ENCODE data around the gene UNKL. TPM values are rescaled to one million over a fixed set of nuclear protein-coding genes. Genes with fewer than 3 reads are reported as not detected.
"Not testable (repeated sequence)": the region's sequence is repeated elsewhere in the genome, so short reads cannot be mapped to it uniquely, and the experiment has no call there.

Gene UNKL
- total RNA-seq, 1 donor from 2014 or later = 45.5 TPM

DNA sequence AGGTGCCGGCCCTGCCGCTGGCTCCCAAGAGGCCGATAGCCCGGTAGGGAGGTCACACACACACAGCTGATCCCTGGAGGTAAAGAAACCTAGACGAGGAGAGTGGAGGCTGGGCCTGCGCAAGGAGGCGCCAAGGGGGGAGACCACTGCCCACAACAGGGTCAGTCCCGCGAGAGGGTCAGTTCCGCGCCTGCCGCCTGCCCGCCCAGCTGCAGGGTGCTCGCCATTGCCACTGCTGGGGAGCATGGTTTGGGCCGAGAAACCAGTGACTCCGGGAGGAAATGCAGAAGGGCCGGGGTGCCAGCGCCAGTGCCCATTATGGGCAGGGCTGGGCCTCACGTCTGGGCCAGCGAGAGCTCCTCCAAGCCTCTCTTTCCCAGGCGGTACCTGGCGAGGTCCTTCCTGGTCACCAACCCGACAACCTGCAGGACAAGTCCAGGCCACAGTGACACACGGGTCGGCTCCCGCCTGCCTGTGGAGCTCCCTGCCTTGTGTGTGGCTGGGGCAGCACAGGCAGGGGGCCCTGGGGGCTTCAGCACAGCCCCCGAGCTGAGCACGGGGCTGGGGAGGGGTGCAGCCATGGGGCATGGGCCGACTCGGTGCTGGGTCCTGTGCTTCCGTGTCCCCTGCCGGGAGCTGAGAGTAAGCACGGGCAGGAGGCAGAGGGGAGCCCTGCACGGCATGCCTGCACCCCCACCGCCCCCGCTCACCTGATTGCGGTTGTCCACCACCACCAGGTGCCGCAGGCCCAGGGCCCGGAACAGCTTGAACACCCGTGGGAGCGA, 32.0 kb upstream of the UNKL start:
- ATAC-seq (no peak), DNase-seq (ENCODE audit: low spot score) (no peak)
- intact Hi-C loops (cut with DNase I) = no loop called here

DNA sequence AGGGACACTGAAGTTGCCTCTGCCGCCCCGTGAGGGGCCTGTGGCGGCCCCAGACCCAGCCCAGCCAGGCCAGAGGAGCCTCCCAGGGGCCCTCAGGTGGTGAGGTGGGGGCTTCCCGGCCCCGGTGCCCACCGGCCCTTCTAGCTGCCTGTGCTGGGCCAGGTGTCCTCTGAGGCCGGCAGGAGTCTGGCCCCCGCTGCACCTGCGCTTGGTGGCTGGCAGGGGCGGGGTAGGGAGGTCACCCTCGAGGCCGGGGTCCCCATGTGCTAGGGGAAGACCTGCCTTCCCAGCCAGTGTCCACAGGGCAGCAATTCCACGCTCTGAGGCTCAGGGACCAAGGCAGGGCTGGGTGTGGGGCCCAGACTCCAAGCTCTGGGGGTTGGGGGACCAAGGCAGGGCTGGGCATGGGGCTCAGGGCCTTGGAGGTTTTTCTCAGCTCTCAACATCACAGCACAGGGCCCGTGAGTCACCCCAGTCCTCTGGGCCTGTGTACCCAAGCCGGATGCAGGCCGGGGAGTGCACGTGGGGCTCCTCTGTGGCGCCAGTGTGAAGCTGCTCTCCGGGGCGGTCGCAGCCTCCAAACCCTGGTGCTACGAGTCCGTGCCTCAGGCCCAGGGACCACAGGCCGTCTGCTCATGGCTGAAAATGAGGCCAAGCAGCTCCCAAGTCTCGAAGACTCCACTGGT, 31.2 kb upstream of the UNKL start:
- intact Hi-C loops (cut with DNase I) = no loop called here
- ATAC-seq = no peak
- no peak for DNase-seq (ENCODE audit: low spot score)

DNA sequence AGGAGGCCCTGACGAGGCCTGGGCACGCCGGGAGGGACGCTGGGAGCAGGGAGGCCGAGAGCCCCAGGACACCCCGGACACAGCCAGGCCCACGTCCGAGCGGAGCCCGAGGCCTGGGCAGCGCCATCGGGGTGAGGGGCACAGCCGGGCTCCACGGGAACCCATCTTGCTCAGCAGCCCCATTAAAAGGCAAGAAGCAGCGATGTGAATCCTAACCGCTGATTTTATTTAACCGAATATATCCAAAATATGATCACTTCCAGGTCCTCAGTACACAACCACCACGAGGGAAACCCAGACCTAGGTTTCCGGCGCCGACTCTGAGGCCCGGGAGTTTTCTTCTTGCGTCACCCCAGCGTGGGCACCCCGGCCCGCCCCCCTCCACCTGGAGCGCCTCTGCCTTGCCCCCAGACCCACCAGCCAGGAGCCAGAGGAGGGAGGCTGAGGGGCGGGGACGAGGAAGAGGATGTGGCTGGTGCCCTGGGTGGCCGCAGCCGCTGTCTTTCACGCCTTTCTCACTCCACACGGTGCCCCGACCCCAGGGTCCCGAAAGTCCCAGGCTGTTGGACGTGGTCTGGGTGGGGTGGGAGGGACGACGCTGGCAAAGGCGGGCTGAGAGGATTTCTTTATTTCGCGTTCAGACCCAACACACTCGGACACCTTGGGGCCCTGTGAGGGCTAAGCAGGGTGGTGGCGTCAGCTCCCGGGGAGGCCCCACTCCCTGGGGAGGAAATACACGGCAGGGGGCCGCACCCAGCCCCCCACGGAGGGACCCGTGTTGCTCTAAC, 30.4 kb upstream of the UNKL start:
- ATAC-seq (no peak), DNase-seq (ENCODE audit: low spot score) (no peak)
- intact Hi-C loops (cut with DNase I) = no loop called here

DNA sequence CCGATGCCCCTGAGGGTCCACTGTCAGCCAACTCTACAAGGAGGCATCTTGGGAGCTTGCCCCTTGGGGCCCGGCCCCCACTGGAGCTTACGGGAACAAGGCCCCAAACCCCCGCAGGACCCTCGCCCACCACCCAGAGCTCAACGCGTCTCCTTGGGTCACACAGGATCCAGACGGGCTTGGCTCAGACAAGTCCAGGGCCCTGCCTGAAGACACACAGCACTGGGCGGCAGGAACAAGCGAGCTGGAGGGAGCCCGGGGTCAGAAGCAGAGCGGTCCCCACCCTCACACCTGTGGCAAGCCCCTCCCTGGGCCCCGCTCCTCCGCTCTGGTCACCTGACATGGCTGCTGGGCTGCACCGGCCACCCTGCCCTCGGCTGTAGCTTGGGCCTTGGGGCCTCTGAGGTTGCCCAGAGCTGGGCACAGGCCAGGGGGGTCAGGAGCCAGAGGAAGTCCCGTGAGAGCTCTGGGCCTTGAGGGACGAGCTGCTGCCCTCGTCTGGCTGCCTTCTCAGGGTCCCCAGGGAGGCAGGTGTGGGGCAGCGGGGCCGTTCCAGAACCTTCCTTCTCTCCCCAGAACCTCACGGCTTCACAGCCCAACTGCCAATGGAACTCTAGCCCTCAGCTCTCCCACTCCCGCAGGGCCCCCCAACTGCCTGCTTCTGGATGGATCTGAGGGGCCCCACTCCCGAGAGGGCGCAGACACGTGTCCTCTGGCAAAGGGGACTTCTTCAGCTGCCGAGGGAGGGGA, 29.7 kb upstream of the UNKL start, which contains the start of gene CCDC154:
Gene CCDC154, minus strand, starts transcription at position 577 of the 750 bp plus-strand sequence. Its CDS starts 234 bp downstream, at position 343.
- ATAC-seq (no peak), DNase-seq (ENCODE audit: low spot score) (no peak)
- intact Hi-C loops (cut with DNase I) = no loop called here

DNA sequence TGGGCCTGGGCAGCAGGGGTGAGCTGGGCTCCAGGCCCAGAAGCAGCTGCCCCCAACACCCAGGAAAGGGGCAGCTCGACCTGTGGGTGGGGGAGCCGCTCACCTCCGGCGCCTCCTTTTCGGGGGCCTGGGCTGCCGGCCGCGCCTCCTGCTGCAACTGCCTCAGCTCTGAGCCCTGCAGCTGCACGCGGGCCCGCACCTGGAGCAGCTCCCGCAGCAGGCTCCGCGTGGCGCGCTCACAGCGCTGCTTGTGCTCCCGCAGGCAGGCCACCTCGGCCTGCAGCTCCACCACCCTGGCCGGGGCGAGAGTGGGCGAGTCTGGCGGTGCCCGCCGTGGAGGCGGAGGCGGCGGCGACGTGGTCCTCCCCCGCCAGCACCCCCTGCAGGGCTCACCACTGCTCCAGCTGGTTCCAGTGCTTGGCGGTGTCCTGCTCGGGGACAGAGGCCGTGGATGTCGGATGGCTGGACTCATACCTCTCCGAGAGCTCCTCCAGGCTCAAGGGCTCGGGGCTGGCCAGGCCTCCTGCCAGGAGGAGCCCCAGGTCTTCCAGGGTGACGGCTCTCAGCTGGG, 29.0 kb upstream of the UNKL start:
- intact Hi-C loops (cut with DNase I) = no loop called here
- DNase-seq (ENCODE audit: low spot score) (no peak), ATAC-seq (no peak)

- intact Hi-C loops (cut with DNase I) = no loop called here
- ATAC-seq = no peak
Measured at GRCh38 chr16:1442697-1443096, 28.2 kb upstream of the UNKL start.

GRCh38 chr16:1441391-1441829, 26.9 kb upstream of the UNKL start:
- DNase-seq (ENCODE audit: low spot score) (no peak), ATAC-seq (no peak)
- intact Hi-C loops (cut with DNase I) = no loop called here

More at GRCh38 chr16:1442697-1443096, 28.2 kb upstream of the UNKL start:
- no peak for DNase-seq (ENCODE audit: low spot score)

DNA sequence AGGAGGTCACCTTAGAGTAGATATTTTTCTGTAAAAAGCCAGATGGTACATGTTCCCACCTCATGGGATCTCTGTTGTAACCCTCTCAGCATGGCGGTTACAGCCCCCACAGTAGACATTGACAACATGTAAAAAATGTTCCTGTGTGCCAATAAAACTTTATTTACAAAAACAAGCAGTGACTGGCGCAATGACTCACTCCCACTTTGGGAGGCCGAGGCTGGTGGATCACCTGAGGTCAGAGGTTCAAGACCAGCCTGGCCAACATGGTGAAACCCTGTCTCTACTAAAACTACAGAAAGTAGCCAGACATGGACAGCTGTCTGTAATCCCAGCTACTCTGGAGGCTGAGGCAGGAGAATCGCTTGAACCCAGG, 25.2 kb upstream of the UNKL start:
- ATAC-seq; DNase-seq (ENCODE audit: low spot score); intact Hi-C loops (cut with DNase I): not testable (repeated sequence)

GRCh38 chr16:1439058-1439698, 24.7 kb upstream of the UNKL start:
- no peak for ATAC-seq
- DNase-seq (ENCODE audit: low spot score) = no peak
- intact Hi-C loops (cut with DNase I) = no loop called here

DNA sequence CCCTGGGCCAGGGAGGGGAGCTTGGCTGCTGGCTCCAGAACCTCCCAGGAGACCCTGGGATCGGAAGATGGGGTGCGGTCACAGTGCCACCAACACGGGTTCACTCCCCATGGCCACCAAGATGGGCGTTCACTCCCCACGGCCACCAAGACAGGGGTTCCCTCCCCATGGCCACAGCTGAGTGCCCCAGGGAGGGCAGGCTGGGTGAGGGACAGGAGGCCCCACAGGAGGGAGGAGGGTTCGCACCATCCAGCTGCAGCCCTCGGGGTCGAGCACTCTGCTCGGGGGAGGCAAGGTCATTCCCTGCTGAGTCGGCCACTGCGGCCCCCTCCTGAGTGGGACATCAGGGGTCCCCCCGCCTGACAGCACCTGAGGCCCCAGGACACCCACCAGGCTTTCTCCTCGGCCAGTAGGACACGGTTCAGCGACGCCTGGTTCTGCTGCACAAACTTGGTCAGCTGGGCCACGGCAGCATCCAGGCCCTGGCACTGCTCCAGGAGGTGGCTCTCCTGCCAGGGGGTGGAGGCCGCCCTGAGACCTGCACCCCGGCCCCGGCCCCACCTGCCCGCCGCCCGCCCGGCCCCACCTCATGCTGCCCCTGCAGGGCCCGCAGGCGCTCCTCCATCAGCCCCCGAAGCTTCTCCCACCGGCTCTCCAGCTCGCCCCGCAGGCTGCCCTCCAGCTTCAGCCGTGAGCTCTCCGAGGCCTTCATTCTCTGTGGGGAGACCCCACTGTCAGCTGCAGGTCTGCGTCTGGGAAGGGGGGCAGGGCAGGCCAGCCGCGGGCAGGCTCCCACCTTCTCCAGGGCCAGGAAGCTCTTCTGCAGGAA, 23.9 kb upstream of the UNKL start:
- ATAC-seq (no peak), DNase-seq (ENCODE audit: low spot score) (no peak)
- intact Hi-C loops (cut with DNase I) = no loop called here

DNA sequence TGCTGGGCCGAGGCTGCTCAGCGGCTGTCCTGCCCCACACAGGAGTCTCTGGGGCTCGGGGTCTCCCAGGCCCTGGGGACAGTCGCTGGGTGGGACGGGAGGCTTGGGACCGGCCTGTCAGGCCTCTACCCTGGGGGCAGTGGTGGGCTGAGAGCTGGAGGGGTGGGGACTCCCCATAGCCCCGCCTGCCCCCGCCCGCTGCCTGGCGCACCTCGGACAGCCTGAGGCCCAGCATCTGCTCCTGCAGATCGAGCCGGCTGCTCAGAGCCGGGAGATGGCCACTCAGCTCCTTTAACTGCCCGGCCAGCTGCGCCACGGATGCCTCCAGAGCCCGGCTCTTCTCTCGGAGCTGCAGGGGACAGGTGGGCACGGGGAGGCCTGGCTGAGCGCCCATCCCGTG, 23.1 kb upstream of the UNKL start:
- ATAC-seq (no peak), DNase-seq (ENCODE audit: low spot score) (no peak)
- intact Hi-C loops (cut with DNase I) = no loop called here

- intact Hi-C loops (cut with DNase I) = no loop called here
- ATAC-seq = no peak
- DNase-seq (ENCODE audit: low spot score) = no peak
Measured at GRCh38 chr16:1436731-1437355, 22.3 kb upstream of the UNKL start.

- DNase-seq (ENCODE audit: low spot score) = no peak
- intact Hi-C loops (cut with DNase I) = no loop called here
- ATAC-seq = no peak
Measured at GRCh38 chr16:1435921-1436697, 21.6 kb upstream of the UNKL start.

- intact Hi-C loops (cut with DNase I) = no loop called here
- no peak for ATAC-seq
- DNase-seq (ENCODE audit: low spot score) = no peak
Measured at GRCh38 chr16:1434644-1435592, 20.4 kb upstream of the UNKL start.

DNA sequence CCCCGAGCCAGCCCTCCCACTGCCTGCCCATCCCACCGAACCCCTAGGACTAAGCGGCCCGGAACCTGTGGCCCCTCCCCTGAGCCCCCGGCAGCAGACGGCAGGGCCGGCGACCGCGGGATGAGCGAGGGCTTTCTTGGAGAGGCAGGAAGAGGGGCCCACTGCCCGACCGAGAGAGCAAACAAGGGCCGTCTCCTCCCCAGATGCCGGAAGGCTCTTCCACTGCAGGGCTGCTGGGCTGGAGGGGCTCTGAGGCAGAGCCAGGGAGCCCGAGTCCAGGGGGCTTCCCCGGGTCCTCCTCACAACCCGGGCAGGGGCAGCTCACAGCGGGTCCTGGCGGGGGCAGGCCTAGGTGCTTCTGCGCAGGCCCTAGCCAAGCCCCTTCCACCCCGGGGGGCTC, 19.3 kb upstream of the UNKL start:
- intact Hi-C loops (cut with DNase I) = no loop called here
- no peak for ATAC-seq
- DNase-seq (ENCODE audit: low spot score) = no peak
